Stimulated activated effector memory CD8-positive, alpha-beta T cell treated with anti-CD3 and anti-CD28 coated beads, Interleukin-12 subunit alpha, Interleukin-12 subunit beta, amount 100 ng/mL, for 72 hours (primary cell): Measurements from ENCODE around the gene IP6K3.

Experiments used
- ATAC-seq: fragments of 150-1000 bp; cut with Tn5 transposase; 2 replicates; pipeline ENCODE4 v1.10.0; 2021
- DNase-seq, 2 donors: peaks; one replicate each; pipeline ENCODE4 v3.0.0; 2021 to 2022; ENCODE audit warnings: low spot score in 2 of 2
- H3K27ac Mint-ChIP-seq: one replicate; pipeline ENCODE4 v1.8.0; 2022; ENCODE audit warnings: mild to moderate bottlenecking, mixed read lengths
- H3K36me3 Mint-ChIP-seq: one replicate; pipeline ENCODE4 v1.8.0; 2022; ENCODE audit warnings: mild to moderate bottlenecking, mixed read lengths
- H3K4me1 Mint-ChIP-seq: one replicate; pipeline ENCODE4 v1.8.0; 2022; ENCODE audit warnings: mixed read lengths
- H3K4me3 Mint-ChIP-seq: one replicate; pipeline ENCODE4 v1.8.0; 2022; ENCODE audit warnings: mild to moderate bottlenecking, mixed read lengths
- H3K9me3 Mint-ChIP-seq: one replicate; pipeline ENCODE4 v1.8.0; 2022; ENCODE audit warnings: mixed read lengths

The IP6K3 gene

DNA sequence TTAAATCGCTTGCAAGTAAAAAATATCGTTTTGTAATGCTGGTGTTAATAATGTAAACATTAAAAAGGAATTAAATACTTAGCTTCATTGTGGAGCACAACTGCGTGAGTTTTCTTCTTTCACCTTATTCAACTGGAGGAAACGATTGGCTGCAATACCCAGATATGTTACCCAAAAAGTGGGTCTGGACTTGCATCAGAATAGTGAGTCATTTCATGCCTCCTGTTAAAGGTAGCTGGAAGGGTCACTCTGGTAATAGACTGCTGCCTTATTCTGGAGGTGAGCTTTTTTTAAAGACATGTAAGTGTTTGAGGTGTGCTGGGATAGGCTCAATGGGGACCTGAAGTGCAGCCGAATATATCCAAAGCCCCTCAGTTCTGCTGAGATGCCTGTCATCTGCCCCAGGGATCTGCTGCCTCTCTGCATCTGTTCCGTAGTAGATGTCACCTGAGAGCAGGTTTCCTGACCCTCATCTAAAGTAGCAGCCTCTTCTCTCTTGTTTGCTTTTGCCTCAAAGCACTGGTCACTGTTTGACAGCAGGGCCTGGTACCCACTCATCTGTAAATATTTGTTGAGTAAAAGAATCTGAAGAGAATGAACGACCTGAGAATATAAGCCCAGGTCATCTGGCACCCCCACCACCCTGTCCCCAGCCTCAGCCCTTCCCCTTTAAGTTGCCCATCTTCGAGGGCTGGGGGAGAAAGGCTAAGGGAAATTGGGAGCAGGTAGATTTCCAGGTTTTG is 29.6 kb downstream of the IP6K3 start:
- Mint-ChIP-seq H3K9me3 (no peaks in the 10 kb centered on the region), H3K36me3 (peaks cover 1% of the 10 kb centered on the region), H3K4me1 (peaks cover 2% of the 10 kb centered on the region), H3K27ac (no peak overlapping the region), H3K4me3 (no peak overlapping the region)
- no peak for DNase-seq
- no peak for ATAC-seq

DNA sequence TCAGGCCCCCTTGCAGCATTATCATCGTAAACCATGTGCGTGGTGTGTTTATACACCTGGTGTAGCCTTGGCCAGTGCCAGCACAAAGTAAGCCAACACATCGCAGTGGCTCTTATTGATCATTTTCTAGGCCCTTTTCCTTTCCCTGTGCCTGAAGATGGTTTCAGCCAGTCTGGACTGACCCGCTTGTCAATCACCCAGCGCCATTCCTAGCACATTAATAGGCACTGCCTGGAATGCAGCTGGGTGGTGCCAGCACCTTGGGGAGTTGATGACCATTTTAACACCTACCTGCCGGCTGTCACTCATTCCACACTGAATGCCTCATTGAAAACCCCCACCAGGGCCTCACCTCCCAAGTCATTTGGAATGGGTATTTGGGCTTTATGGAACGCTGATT is 30.3 kb downstream of the IP6K3 start:
- H3K27ac Mint-ChIP-seq: no peak overlapping the region
- H3K4me3 Mint-ChIP-seq: no peak overlapping the region
- H3K4me1 Mint-ChIP-seq: peaks cover 9% of the 10 kb centered on the region
- H3K9me3 Mint-ChIP-seq: no peaks in the 10 kb centered on the region
- peaks cover 8% of the 10 kb centered on the region for H3K36me3 Mint-ChIP-seq
- no peak for DNase-seq
- ATAC-seq: no peak

DNA sequence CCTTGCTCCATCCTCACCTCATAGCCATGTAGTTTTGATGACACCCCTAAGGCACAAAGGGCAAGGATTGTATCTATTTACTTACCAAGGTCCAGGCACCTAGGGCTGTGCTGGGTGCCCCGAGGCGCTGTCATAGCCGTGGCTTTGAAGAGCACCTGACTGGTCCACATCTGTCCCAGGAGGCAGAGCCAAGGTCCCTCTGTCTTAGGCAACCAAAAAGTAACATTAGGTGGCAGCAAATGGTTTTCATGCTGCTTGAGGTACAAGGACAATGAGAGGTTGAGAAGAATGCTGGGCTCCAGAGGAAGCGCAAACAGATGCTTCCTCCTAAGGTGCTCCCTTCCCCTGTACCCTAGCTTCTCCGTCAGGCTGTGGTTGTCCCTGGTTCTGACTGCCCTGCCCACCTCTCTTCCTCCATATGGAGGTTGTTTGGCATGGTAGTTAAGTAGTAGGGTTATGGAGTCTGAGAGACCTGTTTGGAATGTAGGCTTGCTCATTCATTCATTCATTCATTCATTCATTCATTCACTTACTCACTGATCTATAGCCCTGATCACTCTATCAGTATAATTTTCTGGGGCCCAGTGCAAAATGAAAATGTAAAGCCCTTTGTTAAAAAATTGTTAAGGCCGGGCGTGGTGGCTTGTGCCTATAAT is 32.2 kb downstream of the IP6K3 start:
- Mint-ChIP-seq H3K27ac (no peak overlapping the region), H3K9me3 (no peaks in the 10 kb centered on the region), H3K36me3 (peaks cover 27% of the 10 kb centered on the region), H3K4me3 (no peak overlapping the region), H3K4me1 (peaks cover 24% of the 10 kb centered on the region)
- ATAC-seq (no peak), DNase-seq (no peak)

DNA sequence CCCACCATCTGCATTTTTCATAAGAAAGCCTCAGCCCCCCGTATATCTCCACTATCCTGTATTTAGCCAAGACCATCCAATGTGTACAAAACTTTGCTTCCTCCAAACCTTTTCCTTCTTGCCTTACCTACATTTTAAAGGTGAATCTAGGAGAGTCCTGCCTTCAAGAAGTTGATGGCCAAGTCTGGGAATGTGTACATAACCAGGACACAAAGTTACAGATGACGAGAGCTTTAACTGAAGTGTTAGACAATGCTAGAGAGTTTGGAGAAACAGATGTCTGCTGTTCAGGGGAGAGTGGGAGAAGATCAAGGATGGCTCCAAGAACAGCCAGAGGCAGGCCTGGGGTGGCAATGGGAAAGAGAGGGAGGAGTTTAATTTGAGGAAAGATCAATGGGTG is 32.9 kb downstream of the IP6K3 start:
- Mint-ChIP-seq H3K4me1 (peaks cover 30% of the 10 kb centered on the region), H3K27ac (no peak overlapping the region), H3K36me3 (peaks cover 34% of the 10 kb centered on the region), H3K9me3 (no peaks in the 10 kb centered on the region), H3K4me3 (no peak overlapping the region)
- DNase-seq (no peak), ATAC-seq (no peak)

DNA sequence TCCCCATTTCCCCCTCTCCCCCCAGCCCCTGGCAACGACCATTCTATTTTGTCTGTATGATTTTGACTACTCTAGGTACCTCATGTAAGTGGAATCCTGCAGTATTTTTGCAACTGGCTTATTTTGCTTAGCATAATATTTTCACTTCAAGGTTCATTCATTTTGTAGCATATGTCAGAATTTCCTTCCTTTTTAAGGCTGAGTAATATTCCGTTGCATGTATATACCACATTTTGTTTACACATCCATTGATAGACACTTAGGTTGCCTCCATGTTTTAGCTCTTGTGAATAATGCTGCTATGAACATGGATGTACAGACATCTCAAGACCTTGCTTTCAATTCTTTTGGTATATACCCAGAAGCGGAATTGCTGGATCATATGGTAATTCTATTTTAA is 33.8 kb downstream of the IP6K3 start:
- H3K36me3 Mint-ChIP-seq: peaks cover 43% of the 10 kb centered on the region
- H3K4me3 Mint-ChIP-seq: no peak overlapping the region
- no peak overlapping the region for H3K27ac Mint-ChIP-seq
- no peak for DNase-seq
- no peak for ATAC-seq
- no peaks in the 10 kb centered on the region for H3K9me3 Mint-ChIP-seq
- H3K4me1 Mint-ChIP-seq: peaks cover 30% of the 10 kb centered on the region

DNA sequence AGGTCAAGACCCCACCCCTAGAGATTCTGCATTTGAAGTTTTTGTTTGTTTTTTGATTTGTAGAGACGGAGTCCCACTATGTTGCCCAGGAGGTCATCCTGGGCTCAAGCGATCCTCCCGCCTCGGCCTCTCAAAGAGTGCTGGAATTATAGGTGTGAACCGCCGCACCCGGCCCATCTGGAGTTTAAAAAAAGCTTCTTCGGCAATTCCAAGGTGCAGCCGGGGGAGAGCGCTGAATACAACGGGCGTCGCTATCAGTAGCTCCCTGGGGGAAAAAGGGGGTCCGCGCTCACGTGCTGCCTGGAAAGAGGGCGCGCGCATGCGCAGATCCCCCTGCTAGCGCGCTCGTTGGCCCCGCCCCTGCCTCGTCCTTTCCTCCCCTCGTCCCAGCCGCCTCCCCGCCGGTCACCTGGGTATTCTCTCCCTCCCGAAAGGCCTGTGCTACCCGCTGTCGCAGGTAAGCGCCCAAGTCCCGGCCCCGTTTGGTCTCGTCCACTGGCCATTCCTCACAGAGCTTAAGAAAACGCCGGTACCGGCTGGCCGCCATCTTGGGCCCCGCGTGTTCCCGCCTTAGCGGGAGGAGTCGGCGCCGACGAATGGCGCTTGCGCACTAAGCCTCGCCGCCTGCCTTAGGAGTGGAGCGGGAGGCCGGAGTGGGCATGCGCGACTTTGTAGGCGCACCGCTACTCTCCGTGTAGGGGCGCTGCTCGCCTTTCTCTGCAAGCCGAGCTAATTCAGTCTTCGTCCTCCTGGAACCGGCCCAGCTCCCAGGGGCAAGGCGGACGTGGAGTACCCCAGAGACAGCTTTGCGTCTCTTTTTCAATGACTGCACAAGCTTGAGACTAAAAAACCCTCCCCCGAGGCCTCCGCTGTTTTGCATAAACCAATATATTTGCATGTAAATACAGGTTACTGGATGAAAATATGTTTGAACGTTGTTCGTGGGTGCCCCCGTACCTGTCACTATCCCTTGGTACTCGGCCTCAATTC is 35.3 kb downstream of the IP6K3 start, which contains the start of gene UQCC2:
TSS of gene UQCC2 (minus strand) at position 561 of the 990 bp plus-strand sequence. CDS start at position 547, 14 bp downstream.
- H3K9me3 Mint-ChIP-seq: no peaks in the 10 kb centered on the region
- DNase-seq: peak; percentile 95 to 97
- peak; percentile 96 for ATAC-seq
- H3K4me1 Mint-ChIP-seq: peaks cover 32% of the 10 kb centered on the region
- H3K36me3 Mint-ChIP-seq: peaks cover 47% of the 10 kb centered on the region
- H3K4me3 Mint-ChIP-seq: peak within 1 kb of the TSS; percentile 97
- peak within 1 kb of the TSS; percentile 99 for H3K27ac Mint-ChIP-seq

DNA sequence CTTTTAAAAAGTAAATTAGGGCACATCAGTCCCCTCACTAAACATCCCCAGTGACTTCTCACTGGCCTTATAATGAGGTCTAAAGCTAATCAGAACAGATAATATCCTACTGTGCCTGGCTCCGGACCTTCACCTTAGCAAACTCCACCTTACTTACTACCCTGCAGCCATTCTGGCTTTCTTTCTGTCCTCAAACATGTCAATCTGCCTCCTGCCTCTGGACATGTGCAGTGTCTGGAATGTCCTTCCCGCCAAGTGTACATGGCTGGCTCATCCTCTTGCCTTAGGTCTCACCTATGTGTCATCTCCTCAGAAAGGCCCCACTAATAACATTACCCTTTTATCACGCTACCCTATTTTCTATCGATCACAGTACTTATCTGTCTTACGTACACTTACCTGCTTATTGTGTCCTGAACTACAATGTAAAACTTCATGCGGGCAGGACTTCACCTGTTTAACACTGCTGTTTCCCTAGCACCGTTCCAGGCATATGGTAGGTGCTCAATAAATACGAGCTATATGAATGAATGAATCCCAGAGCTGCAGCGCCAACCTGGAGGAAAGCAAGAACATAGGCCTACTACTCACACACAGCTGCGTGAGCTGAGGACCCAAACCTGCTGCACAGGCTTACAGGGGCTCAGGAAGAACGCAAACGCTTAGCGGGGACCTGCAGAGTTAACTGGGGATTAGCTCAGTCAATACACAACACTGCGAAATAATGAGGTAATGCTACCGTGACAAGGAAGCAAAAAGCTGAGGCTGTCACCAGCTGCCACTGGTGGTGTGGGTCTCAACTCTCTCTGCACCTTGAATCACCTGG is 36.2 kb downstream of the IP6K3 start:
- H3K4me3 Mint-ChIP-seq: peak overlapping the region; percentile 97
- DNase-seq (no peak), ATAC-seq (no peak)
- H3K9me3 Mint-ChIP-seq: no peaks in the 10 kb centered on the region
- H3K36me3 Mint-ChIP-seq: peaks cover 52% of the 10 kb centered on the region
- peak overlapping the region; percentile 99 for H3K27ac Mint-ChIP-seq
- H3K4me1 Mint-ChIP-seq: peaks cover 35% of the 10 kb centered on the region

DNA sequence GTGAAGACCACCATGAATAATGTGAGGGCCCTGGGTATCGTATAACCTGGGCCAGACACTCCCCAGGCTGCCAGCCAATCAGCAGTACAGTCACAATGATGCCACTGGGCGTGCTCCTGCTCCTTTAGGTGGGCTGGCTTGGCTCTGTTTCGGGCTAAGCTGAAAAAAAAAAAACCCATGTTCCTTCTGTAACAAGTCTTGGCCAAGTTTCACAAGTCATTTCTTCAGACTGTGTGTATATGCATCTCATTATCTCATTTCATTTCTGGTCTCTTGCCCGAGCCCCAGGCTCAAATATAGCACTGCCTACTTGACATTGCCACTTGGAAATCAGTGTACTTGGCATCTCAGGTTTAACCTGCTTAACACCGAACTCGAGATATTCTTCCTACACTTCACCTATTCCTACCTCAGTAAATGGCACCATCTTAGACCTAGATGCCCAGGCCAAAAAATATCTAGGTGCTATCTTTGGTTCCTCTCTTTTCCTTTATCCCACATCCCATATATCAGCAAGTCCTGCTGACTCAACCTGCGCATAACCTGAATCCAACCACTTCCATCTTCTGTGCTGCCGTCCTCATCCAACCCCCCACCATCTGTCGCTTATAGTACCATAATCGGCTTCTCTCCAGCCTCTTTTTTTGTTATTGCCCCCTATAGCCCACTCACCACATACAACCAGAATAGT is 37.0 kb downstream of the IP6K3 start:
- Mint-ChIP-seq H3K36me3 (peaks cover 53% of the 10 kb centered on the region), H3K4me3 (peak overlapping the region; percentile 97), H3K27ac (peak overlapping the region; percentile 99), H3K9me3 (no peaks in the 10 kb centered on the region), H3K4me1 (peaks cover 35% of the 10 kb centered on the region)
- DNase-seq (no peak), ATAC-seq (no peak)

DNA sequence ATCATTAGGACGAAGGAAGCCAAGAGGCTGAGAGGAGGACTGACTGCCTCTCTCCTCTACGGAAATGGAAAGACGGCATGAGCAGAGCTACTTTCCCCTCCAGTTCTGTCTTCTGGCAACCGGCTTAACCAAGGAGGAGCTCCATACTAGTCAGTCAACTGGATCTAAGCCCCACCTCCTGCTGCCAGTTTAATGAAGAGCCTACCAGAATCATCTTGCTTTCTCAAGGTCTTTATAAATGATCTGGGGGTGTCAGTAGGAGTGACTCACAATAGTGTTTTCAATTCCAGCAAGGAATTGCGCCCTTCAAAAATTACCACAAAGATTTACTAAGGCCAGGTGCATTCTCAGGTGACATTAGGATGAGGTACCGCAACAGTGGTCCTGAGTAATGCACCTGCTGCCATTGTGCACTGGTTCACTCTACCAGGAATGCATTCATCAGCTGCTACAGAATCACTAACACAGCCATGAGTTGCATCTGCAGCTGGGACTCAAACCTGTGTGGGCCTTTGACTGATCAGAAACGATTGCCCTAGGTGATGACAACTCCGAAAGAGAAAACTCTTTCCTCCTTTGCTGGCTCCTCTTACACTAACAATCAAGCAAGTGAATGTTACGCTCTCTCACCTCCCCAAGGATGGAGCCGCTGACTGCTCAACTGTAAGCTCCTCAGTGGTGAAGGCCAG is 38.0 kb downstream of the IP6K3 start:
- no peak for ATAC-seq
- Mint-ChIP-seq H3K4me3 (no peak overlapping the region), H3K36me3 (peaks cover 59% of the 10 kb centered on the region), H3K4me1 (peaks cover 35% of the 10 kb centered on the region), H3K27ac (peak overlapping the region; percentile 26), H3K9me3 (no peaks in the 10 kb centered on the region)
- no peak for DNase-seq

DNA sequence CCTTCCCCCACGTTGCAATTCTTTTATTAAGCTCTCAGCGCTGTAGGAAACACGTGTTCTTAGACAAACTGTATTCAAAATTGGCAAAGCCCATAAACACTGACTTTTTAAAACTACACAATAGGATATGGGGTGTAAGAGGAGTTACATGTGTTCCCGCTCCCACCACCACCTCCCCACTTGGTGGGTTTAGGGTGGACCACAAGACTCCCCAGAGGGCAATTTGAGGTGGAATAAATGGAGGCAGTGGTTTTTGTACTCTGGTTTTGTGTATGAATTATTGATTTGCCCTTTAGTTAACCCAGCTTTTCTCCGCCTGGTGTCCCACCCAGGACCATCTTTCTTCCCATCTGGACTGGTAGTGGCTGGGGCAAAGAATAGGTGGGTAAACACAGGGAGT is 38.9 kb downstream of the IP6K3 start:
- ATAC-seq: no peak
- H3K27ac Mint-ChIP-seq: no peak overlapping the region
- no peak overlapping the region for H3K4me3 Mint-ChIP-seq
- H3K36me3 Mint-ChIP-seq: peaks cover 59% of the 10 kb centered on the region
- H3K9me3 Mint-ChIP-seq: no peaks in the 10 kb centered on the region
- no peak for DNase-seq
- H3K4me1 Mint-ChIP-seq: peaks cover 35% of the 10 kb centered on the region

DNA sequence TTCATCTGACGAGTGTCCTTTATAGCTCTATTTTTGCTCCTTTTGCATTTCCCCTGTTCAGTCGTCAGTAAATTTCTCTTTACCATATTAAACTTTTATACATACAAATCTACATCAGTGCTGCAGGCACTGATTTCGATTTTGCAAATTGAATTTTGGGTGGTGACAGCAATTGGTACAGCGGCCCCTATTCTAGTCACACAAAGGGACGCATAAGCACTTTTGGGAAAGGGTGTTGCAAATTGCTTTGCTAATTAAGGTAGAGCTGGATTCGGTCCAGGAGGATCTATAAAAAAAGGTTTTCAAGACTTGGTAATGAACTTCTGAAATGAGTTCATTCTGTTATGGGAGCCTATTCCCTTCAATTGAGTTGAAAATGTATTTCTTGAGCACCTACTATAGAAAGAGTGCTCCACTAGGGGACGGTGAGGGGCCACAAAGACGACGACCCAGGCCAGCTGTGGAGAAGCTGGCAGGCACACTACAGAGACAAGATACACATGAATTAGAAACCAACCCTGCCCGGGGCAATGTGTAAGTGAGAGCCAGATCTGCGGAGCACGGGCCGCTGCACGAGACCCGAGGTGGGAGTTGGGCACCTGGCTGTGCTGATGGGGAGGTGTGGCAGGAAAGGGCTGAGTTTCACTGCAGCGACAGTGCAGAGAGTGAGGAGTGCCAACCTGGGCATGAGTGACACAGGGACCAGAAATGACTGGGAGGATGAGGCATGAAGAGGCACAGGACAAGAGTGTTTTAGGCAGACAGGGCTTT is 40.6 kb downstream of the IP6K3 start:
- Mint-ChIP-seq H3K4me3 (no peak overlapping the region), H3K36me3 (peaks cover 48% of the 10 kb centered on the region), H3K27ac (peak overlapping the region; percentile 85), H3K9me3 (no peaks in the 10 kb centered on the region), H3K4me1 (peaks cover 25% of the 10 kb centered on the region)
- ATAC-seq: no peak
- DNase-seq: no peak

DNA sequence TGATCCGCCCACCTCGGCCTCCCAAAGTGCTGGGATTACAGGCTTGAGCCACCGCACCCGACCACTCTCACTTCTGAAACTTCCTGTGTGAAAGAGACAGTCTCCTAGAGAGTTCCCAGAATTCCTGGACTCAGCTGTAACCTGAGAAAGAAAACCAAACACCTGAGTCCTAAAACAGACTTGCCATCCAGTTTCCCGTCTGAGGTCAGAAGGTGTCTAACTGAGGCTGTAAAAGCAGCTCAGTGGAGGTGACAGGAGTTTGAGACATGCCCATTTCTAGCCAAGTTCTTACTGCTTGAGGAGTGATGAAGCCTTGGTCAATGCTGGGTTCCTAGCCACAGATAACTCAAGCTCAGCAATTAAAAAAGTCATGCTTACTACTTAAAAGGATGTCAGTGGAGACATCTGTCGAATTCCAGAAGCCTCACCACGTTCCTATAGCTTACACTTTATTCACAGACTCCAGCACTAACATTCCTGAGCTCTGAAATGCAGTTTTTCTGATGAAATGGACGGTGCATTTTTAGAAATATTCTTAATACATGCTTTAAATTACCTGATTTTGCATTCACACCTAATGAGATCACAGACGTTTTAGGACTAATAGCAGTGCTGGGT is 41.3 kb downstream of the IP6K3 start:
- Mint-ChIP-seq H3K27ac (peak overlapping the region; percentile 85), H3K9me3 (no peaks in the 10 kb centered on the region), H3K4me1 (peaks cover 21% of the 10 kb centered on the region), H3K36me3 (peaks cover 45% of the 10 kb centered on the region), H3K4me3 (no peak overlapping the region)
- DNase-seq (no peak), ATAC-seq (no peak)
